GM12892 (cell line): Measurements from ENCODE around the gene IFNLR1.

Experiments
- DNase-seq: peaks from one replicate; pipeline ENCODE4 v3.0.0; 2011; ENCODE audit not compliant: insufficient read length
- FAIRE-seq: peaks from 2 replicates; lab custom pipeline; 2011; peaks lifted over from hg19 to GRCh38; lab: Jason Lieb, UNC
- POLR2A ChIP-seq: IDR thresholded peaks from 2 replicates; pipeline ENCODE4 v1.6.1; 2011; ENCODE audit warnings: low read depth, low read length, control low read depth
- POLR2AphosphoS5 ChIP-seq: IDR thresholded peaks from 2 replicates; pipeline ENCODE4 v1.6.1; 2011; ENCODE audit warnings: low read depth, low read length, control low read depth
- TAF1 ChIP-seq: IDR thresholded peaks from 2 replicates; pipeline ENCODE4 v1.6.1; 2011; ENCODE audit warnings: low read depth, mild to moderate bottlenecking, control low read depth, low read length, borderline replicate concordance

The IFNLR1 gene

GRCh38 chr1:24140741-24141181 lies 46.3 kb downstream of the IFNLR1 start:
- DNase-seq, result no peak
- no peak for FAIRE-seq
- TF ChIP-seq TAF1 (no peak), POLR2AphosphoS5 (no peak), POLR2A (no peak)

- FAIRE-seq, result no peak
- DNase-seq, result no peak
- TF ChIP-seq POLR2A (no peak), TAF1 (no peak), POLR2AphosphoS5 (no peak)
These were observed 47.2 kb downstream of the IFNLR1 start for GRCh38 chr1:24139841-24140425.

GRCh38 chr1:24139222-24139489 lies 47.9 kb downstream of the IFNLR1 start:
- TF ChIP-seq POLR2A, result no peak
- FAIRE-seq, result no peak
- no peak for DNase-seq

GRCh38 chr1:24138476-24139221 lies 48.4 kb downstream of the IFNLR1 start:
- TF ChIP-seq POLR2A (no peak), TAF1 (no peak)
- FAIRE-seq, result no peak

GRCh38 chr1:24136956-24137539 lies 50.0 kb downstream of the IFNLR1 start:
- FAIRE-seq, result no peak
- no peak for DNase-seq
- TF ChIP-seq TAF1 (no peak), POLR2AphosphoS5 (no peak), POLR2A (no peak)

More at GRCh38 chr1:24138476-24139221, 48.4 kb downstream of the IFNLR1 start:
- no peak for DNase-seq

- no peak for DNase-seq
- FAIRE-seq, result no peak
- TF ChIP-seq POLR2AphosphoS5, result no peak
- TF ChIP-seq TAF1, result no peak
- TF ChIP-seq POLR2A, result no peak
These were observed 52.7 kb downstream of the IFNLR1 start for GRCh38 chr1:24134376-24134775.

GRCh38 chr1:24133819-24134218 lies 53.3 kb downstream of the IFNLR1 start:
- FAIRE-seq (no peak), DNase-seq (no peak)
- TF ChIP-seq POLR2AphosphoS5, result no peak

- DNase-seq (no peak), FAIRE-seq (no peak)
- TF ChIP-seq POLR2AphosphoS5, result no peak
- no peak for TF ChIP-seq POLR2A
- TF ChIP-seq TAF1, result no peak
These were observed 56.7 kb downstream of the IFNLR1 start for GRCh38 chr1:24130385-24130784.

GRCh38 chr1:24127801-24128363 lies 59.2 kb downstream of the IFNLR1 start:
- FAIRE-seq (peak; percentile 50), DNase-seq (no peak)
- TF ChIP-seq TAF1 (no peak), POLR2A (no peak), POLR2AphosphoS5 (no peak)

GRCh38 chr1:24127134-24127800 lies 59.8 kb downstream of the IFNLR1 start:
- DNase-seq (no peak), FAIRE-seq (no peak)
- no peak for TF ChIP-seq POLR2A
- no peak for TF ChIP-seq POLR2AphosphoS5

GRCh38 chr1:24126672-24127023 lies 60.4 kb downstream of the IFNLR1 start:
- FAIRE-seq, result no peak
- TF ChIP-seq POLR2A, result no peak

GRCh38 chr1:24126018-24126671 lies 60.9 kb downstream of the IFNLR1 start:
- DNase-seq, result no peak
- FAIRE-seq, result no peak
- TF ChIP-seq TAF1 (no peak), POLR2AphosphoS5 (no peak), POLR2A (no peak)

More at GRCh38 chr1:24126672-24127023, 60.4 kb downstream of the IFNLR1 start:
- DNase-seq, result no peak
